ENCODE results near the gene ZDHHC22. TPM values are rescaled to one million over a fixed set of nuclear protein-coding genes. Genes with fewer than 3 reads are reported as not detected.

The ZDHHC22 gene
- total RNA-seq, 1 experiment from 2014 or later = 11.3 TPM

DNA sequence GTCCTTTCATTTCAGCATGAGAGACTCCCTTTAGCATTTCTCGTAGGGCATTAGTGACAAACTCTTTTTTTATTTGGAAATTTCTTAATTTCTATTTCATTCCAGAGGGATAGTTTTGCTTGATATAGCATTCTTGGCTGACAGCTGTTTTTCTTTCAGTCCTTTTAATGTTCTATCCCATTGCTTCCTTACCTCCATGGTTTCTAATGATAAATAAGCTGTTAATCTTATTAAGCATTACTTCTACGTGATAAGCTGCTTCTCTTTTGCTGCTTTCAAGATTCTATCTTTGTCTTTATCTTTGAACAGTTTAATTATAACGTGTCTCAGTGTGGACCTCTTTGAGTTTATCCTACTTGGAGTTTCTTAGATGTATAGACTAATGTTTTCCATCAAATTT, 28.5 kb upstream of the ZDHHC22 start:
- no peak overlapping the region for H2BK15ac ChIP-seq (ENCODE audit: low read depth, low read length)
- no peak overlapping the region for H3K27ac ChIP-seq (ENCODE audit: insufficient read length, low read depth, low read length)
- H2BK5ac ChIP-seq (ENCODE audit: insufficient read length, low read length) = no peak overlapping the region
- TF ChIP-seq, protein P1, sequence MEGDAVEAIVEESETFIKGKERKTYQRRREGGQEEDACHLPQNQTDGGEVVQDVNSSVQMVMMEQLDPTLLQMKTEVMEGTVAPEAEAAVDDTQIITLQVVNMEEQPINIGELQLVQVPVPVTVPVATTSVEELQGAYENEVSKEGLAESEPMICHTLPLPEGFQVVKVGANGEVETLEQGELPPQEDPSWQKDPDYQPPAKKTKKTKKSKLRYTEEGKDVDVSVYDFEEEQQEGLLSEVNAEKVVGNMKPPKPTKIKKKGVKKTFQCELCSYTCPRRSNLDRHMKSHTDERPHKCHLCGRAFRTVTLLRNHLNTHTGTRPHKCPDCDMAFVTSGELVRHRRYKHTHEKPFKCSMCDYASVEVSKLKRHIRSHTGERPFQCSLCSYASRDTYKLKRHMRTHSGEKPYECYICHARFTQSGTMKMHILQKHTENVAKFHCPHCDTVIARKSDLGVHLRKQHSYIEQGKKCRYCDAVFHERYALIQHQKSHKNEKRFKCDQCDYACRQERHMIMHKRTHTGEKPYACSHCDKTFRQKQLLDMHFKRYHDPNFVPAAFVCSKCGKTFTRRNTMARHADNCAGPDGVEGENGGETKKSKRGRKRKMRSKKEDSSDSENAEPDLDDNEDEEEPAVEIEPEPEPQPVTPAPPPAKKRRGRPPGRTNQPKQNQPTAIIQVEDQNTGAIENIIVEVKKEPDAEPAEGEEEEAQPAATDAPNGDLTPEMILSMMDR (conservative IDR thresholded peaks at IDR 0.05) = no peak
- no peak overlapping the region for H3K4ac ChIP-seq (ENCODE audit: low read depth, low read length)
- H2BK120ac ChIP-seq (ENCODE audit: low read depth, low read length, poor library complexity, severe bottlenecking) = no peak overlapping the region
- H3T11ph ChIP-seq (ENCODE audit: low read length) = no peak overlapping the region
- Mint-ChIP-seq H3K27ac (no peak overlapping the region), H3K4me1 (no peaks in the 10 kb centered on the region), H3K36me3 (ENCODE audit: insufficient read depth in 1 of 3, low read depth in 3 of 3) (peaks cover 0 to 9% (median 0%) of the 10 kb centered on the region in 3 experiments; a peak in 2 of 7 replicates), H3K4me3 (no peak overlapping the region), H3K27me3 (ENCODE audit: low read depth) (no peaks in the 10 kb centered on the region), H3K9me3 (peaks cover 19 to 26% of the 10 kb centered on the region in 2 experiments)
- no peak for DNase-seq
- no peak overlapping the region for H3K4me2 ChIP-seq (ENCODE audit: insufficient read depth, insufficient read length, low read length)
- H3K14ac ChIP-seq (ENCODE audit: insufficient read depth, low read length) = no peak overlapping the region
- no peak overlapping the region for H4K91ac ChIP-seq (ENCODE audit: insufficient read length, low read depth, low read length)
- H3K23ac ChIP-seq (ENCODE audit: insufficient read length, low read depth, low read length) = no peak overlapping the region
- no peaks in the 10 kb centered on the region for H3K27me3 ChIP-seq (ENCODE audit: insufficient read depth, low read length)
- no peak overlapping the region for H4K5ac ChIP-seq (ENCODE audit: insufficient read length, low read depth, low read length)
- H3K4me1 ChIP-seq (ENCODE audit: insufficient read depth, low read length) = no peaks in the 10 kb centered on the region; the same call in 1 of the 2 replicates
- H4K8ac ChIP-seq (replicated peaks; ENCODE audit: insufficient read length, low read depth, low read length) = no peak overlapping the region
- no peaks in the 10 kb centered on the region for H4K20me1 ChIP-seq (ENCODE audit: control insufficient read depth, insufficient read depth, insufficient read length)
- WGBS (ENCODE audit: extremely low coverage, insufficient read length, low lambda C conversion rate) = no CpG with 5 or more reads among the region's 3 CpGs
- H3K18ac ChIP-seq (ENCODE audit: insufficient read length, low read depth, low read length) = no peak overlapping the region
- H2BK20ac ChIP-seq (ENCODE audit: low read depth, low read length, poor library complexity, severe bottlenecking) = no peak overlapping the region
- H2BK12ac ChIP-seq (ENCODE audit: insufficient read length, low read depth, low read length) = no peak overlapping the region
- no peak overlapping the region for H2AK5ac ChIP-seq (ENCODE audit: insufficient read length, low read length)
- H3K23me2 ChIP-seq (ENCODE audit: insufficient read length, low read depth, low read length, poor library complexity, severe bottlenecking) = no peaks in the 10 kb centered on the region
- no peaks in the 10 kb centered on the region for H3K79me1 ChIP-seq (ENCODE audit: insufficient read depth, low read depth, low read length, poor library complexity, severe bottlenecking)
- H3K9me3 ChIP-seq (ENCODE audit: control insufficient read depth, low read depth, low read length) = no peaks in the 10 kb centered on the region
- H2AFZ ChIP-seq (ENCODE audit: low read length) = no peak overlapping the region
- H3K79me2 ChIP-seq (ENCODE audit: insufficient read depth, low read length) = no peaks in the 10 kb centered on the region
- no peak overlapping the region for H3K56ac ChIP-seq (ENCODE audit: insufficient read length, low read depth, low read length)
- H3K9ac ChIP-seq (ENCODE audit: extremely low read depth, insufficient read length, low read length) = no peak overlapping the region

Measured in H9 (cell line).